Spleen (tissue), 7 donors: ENCODE data around the gene ANXA2.

Source experiments
- CTCF ChIP-seq, 11 experiments: fragments of 200-600 bp in 7 of 11; fragments of 450-650 bp in 4 of 11; sonication (generic) in 4 of 11; IDR thresholded peaks in 8 of 11; conservative IDR thresholded peaks in 3 of 11; 1 replicate in 7 of 11; 2 replicates in 4 of 11; pipeline versions ENCODE4 v1.4.0 to v1.8.0; 2016 to 2021; ENCODE audit warnings: antibody characterized with exemption in 11 of 11, inconsistent platforms in 4 of 11, mild to moderate bottlenecking in 1 of 11
- POLR2A ChIP-seq, 3 donors: fragments of 450-650 bp; IDR thresholded peaks; one replicate each; pipeline ENCODE4 v1.5.1; 2017; ENCODE audit warnings: antibody characterized with exemption in 3 of 3, mild to moderate bottlenecking in 1 of 3
- donor health status: DM: no; HTN: no; CAD: no; lungs with moderate emphysema.
- donor health status: DM: no; HTN: no; CAD: no.
- donor health status: DM: no; HTN: no; CAD: no.

GRCh38 chr15:60423537-60423936 lies 25.8 kb upstream of the ANXA2 start:
- no peak for TF ChIP-seq CTCF (IDR thresholded peaks at IDR 0.05 in 8 of 11, conservative IDR thresholded peaks at IDR 0.05 in 3 of 11)
- no peak for TF ChIP-seq POLR2A (IDR thresholded peaks at IDR 0.05)
